ENCODE results near the gene SYNM.

DNA sequence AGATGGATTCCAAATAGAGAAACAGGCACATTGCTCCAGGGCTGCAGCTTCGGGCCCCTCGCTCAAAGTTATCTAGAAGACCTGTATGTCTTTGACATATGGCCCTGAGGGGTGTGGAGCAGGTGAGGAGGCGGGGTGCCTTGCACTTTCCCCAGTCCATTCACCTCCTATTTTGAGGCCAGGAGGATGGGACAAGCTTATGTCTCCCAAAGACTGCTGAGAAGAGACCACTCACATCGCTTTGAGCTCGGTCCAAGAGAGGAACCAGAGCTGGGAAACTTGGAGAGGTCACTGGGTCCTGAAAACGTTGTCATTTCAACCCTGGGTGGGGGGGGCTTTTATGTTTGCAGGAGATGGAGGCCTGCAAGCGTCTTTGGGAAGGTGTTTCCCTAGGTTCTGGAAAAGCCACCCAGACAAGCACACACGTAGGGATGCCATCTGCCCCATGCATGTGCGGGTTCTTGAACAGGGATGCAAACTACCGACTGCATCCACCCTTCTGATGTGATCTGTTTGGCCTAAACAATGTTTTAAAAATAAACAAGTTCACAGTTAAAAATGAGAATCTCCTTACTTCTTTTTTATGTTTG is 33.7 kb upstream of the SYNM start:
- TF ChIP-seq, protein P1, sequence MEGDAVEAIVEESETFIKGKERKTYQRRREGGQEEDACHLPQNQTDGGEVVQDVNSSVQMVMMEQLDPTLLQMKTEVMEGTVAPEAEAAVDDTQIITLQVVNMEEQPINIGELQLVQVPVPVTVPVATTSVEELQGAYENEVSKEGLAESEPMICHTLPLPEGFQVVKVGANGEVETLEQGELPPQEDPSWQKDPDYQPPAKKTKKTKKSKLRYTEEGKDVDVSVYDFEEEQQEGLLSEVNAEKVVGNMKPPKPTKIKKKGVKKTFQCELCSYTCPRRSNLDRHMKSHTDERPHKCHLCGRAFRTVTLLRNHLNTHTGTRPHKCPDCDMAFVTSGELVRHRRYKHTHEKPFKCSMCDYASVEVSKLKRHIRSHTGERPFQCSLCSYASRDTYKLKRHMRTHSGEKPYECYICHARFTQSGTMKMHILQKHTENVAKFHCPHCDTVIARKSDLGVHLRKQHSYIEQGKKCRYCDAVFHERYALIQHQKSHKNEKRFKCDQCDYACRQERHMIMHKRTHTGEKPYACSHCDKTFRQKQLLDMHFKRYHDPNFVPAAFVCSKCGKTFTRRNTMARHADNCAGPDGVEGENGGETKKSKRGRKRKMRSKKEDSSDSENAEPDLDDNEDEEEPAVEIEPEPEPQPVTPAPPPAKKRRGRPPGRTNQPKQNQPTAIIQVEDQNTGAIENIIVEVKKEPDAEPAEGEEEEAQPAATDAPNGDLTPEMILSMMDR (IDR thresholded peaks at IDR 0.05): no peak
- no peak for TF ChIP-seq POLR2A (IDR thresholded peaks at IDR 0.05; ENCODE audit: low read depth)
- TF ChIP-seq EP300 (IDR thresholded peaks at IDR 0.05): no peak
- no peak for TF ChIP-seq POLR2AphosphoS5 (IDR thresholded peaks at IDR 0.05)
